Epidermal melanocyte (primary cell): ENCODE results near the gene LAMB1.
A peak's percentile ranks its signal among the peaks of the same experiment; 100 is the strongest.
"Not testable (repeated sequence)": the region's sequence is repeated elsewhere in the genome, so short reads cannot be mapped to it uniquely, and the experiment has no call there.

Source experiments
- DNase-seq: peaks from one replicate; pipeline ENCODE4 v3.0.0; 2011; ENCODE audit warnings: low spot score; ENCODE audit not compliant: insufficient read length

LAMB1 gene

GRCh38 chr7:107921826-107922225, 81.1 kb downstream of the LAMB1 start:
- not testable (repeated sequence) for DNase-seq

GRCh38 chr7:107920048-107920772, 82.8 kb downstream of the LAMB1 start:
- DNase-seq: no peak

DNA sequence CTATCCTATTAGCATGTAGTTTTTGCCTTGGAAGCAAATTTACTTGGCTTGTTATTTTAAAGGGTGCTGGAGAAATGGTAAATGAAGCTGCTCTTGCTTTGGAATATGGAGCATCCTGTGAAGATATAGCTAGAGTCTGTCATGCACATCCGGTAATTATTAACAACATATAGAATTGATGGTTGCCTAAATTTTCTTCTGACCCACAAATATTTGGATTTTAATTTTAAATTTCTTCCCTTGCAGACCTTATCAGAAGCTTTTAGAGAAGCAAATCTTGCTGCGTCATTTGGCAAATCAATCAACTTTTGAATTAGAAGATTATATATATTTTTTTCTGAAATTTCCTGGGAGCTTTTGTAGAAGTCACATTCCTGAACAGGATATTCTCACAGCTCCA, 84.0 kb downstream of the LAMB1 start:
- DNase-seq: no peak

GRCh38 chr7:107917763-107918651, 85.0 kb downstream of the LAMB1 start:
- no peak for DNase-seq

DNA sequence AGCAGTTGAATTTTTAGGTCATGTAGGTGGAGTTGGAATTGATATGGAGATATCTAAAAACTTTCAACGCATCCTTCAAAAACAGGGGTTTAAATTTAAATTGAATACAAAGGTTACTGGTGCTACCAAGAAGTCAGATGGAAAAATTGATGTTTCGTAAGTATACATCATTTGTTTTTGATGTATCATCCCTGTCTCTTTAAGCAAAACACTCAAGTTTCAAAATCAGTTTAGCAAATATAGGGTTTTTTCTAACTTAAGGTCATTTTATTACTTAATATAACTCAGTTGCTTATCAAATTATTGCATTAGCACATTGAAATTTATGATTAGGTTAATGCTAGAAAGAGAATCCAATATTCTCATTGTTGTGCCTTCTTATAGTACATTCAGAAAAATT, 87.4 kb downstream of the LAMB1 start:
- DNase-seq: no peak

DNA sequence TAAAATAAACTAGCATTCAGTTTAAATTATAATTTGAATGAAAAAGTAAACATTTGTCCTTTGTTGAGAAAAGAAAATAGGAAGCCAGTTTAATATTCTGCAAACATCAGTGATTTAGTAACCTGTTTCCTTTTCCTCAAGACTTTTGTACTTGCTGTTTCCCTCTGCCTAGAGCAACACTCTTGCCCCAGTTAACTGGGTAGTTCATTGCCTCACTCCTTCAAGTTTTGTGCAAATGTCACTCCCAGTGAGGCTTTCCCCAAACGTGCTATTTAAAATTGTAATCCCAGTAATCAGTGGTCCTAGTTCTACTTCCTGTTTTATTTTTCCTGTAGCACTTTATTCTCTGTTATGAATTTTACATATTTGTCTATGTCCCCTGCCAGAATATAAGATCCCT, 88.1 kb downstream of the LAMB1 start:
- DNase-seq: no peak

DNA sequence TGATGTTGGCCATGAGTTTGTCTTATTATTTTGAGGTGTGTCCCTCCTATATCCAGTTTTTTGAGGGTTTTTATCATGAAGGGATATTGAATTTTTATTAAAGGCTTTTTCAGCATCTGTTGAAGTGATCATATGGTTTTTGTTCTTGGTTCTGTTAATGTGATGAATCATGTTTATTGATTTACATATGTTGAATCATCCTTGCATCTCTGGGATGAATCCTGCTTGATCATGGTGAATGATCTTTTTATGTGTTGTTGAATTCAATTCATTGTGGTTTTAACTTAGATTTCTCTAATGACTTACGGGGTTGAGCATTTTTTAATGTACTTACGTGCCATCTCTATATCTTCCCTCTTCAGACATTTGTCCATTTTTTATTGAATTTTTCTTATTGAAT, 89.1 kb downstream of the LAMB1 start:
- DNase-seq: no peak

DNA sequence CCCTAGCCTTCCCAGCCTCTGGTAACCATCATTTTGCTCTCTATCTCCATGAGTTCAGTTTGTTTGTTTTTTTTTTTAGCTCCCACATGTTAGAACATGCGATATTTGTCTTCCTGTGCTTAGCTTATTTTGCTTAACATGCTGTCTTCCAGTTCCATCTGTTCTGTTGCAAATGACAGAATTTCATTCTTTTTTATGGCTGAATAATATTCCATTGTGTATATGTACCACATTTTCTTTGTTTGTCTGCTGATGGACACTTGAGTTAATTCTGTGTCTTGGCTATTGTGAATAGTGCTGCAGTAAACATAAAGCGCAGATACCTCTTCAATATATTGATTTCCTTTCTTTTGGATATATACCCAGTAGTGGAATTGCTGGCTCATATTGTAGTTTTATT, 91.0 kb downstream of the LAMB1 start:
- DNase-seq: no peak

- DNase-seq: no peak
Measured at GRCh38 chr7:107909445-107909844, 93.5 kb downstream of the LAMB1 start.

DNA sequence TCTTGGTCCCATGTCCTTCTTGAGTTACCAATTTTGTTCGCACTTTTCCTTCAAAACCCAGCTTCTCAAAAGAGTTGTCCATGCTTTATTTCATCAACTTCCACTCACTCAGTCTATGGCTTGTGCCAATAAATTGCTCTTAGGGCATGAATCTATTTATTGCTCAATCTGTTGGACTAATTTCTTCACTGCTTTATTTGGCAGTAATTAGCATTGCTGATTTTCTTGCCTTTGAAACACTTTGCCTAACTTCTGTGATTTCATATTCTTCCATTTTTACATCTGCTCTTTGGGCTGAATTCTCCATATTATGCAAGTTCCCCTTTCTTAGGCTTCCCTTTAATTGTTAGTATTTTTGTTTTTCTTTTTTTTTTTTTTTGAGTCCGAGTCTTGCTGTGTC, 95.2 kb downstream of the LAMB1 start:
- DNase-seq: no peak

DNA sequence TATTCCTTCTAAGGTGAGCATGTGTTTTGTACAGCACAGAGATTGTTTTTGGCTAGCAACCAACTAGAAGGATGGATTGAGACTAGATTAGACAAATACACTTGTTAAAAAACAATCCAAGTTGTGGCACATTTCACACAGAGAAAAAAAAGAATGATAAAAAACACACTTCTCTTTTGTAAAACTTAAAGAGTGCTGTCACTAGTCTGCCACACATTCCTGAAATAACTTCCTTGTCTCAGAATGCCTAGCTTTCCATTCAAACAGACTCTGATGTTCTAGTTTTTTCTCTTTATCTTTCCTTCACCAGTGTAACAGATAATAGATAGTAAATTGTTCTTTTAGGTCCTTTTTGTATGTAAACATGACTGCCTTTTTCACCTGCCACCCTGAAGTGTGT, 100.6 kb downstream of the LAMB1 start:
- DNase-seq: no peak

GRCh38 chr7:107900496-107901015, 102.4 kb downstream of the LAMB1 start:
- DNase-seq: no peak

GRCh38 chr7:107898997-107899594, 103.9 kb downstream of the LAMB1 start:
- no peak for DNase-seq

GRCh38 chr7:107892367-107892741, 110.6 kb downstream of the LAMB1 start:
- not testable (repeated sequence) for DNase-seq

- no peak for DNase-seq
Measured at GRCh38 chr7:107891636-107892366, 111.2 kb downstream of the LAMB1 start.

DNA sequence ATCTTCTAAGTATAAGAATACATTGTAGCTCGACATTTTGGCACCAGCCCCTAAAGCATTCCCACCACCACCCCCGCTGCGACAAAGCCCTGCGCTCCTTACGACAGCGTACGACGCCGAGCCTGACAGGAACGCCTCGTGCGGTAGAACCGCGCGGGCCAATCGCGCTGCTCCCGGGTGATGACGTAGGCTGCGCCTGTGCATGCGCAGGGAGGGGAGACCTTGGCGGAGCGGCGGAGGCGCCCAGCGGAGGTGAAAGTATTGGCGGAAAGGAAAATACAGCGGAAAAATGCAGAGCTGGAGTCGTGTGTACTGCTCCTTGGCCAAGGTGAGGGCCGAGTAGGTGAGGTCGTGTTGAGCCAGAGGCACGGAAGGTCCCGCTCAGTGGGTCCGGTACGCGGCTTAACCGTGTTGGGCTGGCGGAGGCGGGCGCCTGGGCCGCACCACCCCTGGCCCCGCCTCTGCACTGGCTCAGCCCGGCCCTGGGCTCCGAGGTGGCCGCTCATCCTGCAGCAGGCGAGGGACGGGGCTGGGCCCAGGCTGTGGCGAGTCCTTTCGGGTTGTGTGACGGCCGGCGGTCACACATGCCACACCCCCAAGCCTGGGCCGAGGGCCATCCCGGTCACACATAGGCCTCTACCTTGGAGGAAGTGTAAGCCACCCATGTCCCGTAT, 111.9 kb downstream of the LAMB1 start, which contains the start of gene DLD:
DLD (plus strand) TSS at position 222 of the 674 bp plus-strand sequence; CDS start at position 290, 68 bp downstream.
- DNase-seq: peak; percentile 85

- no peak for DNase-seq
Measured at GRCh38 chr7:107890493-107890961, 112.4 kb downstream of the LAMB1 start.

DNA sequence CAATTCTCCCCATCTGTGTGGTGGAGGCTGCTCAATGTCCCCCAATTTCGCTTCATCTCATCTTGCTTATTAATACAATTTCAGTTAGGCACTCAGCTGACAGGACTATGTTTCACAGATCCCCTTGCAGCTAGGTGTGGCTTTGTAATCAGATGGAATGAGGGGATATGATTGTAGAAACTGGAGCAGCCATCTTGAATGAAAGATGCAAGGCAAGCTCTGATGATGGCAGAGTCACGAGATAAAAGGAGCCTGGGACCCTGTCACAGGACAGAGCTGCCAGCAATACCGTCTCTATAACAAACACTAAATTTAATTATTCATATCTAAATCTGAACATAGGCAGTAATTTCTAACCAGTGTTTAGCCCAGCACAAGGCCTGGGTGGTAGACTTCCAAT, 113.0 kb downstream of the LAMB1 start:
- no peak for DNase-seq

DNA sequence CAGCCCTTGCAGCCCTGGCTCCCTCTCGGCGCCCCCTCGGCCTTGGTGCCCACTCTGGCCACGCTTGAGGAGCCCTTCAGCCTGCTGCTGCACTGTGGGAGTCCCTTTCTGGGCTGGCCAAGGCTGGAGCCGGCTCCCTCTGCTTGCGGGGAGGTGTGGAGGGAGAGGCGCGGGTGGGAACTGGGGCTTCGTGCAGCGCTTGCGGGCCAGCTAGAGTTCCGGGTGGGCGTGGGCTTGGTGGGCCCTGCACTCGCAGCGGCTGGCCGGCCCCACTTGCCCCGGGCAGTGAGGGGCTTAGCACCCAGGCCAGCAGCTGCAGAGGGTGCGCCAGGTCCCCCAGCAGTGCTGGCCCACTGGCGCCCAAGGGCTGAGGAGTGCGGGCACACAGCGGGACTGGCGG, 115.1 kb downstream of the LAMB1 start:
- DNase-seq: not testable (repeated sequence)

DNA sequence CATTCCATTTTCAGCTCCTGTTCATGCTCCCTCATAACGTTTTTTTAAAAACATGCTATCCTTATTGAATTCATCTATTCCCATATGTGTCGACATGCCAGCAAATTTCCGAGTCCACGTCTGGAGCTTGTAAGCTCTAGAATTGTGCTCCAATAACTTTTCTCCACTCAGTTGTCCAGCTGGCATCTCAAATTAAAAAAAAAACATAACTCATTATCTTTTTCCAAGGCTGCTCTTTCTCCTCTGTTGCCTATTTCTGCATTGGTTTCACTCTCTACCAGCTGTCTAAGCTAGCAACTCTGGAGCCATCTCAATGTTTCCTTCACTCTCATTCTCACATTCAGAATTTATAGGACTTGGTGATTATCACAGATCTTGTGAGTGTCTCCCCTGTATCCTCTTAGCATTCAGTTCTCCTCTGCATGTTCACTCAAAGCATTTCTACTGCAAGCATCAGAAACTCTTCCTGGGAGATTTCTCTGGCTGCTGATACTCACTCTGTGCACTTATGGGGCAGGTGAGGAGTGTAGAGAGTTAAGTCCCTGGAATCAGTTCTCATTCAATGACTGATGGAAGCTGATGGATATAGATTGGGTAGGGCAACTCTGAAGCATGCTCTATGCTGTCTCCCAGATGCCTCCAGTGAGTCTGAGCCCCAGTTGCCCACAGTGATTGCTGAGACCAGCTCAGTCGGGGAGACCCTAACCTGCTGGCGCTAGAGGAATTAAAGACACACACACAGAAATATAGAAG, 118.7 kb downstream of the LAMB1 start:
- no peak for DNase-seq
